Adrenal gland (tissue), 12 donors: ENCODE results near the gene NIPBL. TPM values are rescaled to one million over a fixed set of nuclear protein-coding genes. Genes with fewer than 3 reads are reported as not detected.
"Not testable (repeated sequence)": the region's sequence is repeated elsewhere in the genome, so short reads cannot be mapped to it uniquely, and the experiment has no call there.

Experiments used
- DNase-seq, 7 donors: peaks; one replicate each; pipeline ENCODE4 v3.0.0-alpha.2; 2019 to 2020
- H3K27ac ChIP-seq, 5 donors: fragments of 200-600 bp; sonication (generic) in 4 of 5; 1 replicate in 3 of 5; 2 replicates in 2 of 5; pipeline versions ENCODE4 v1.5.1 to v1.8.0; 2016 to 2020; ENCODE audit warnings: mild to moderate bottlenecking in 1 of 5
- H3K27me3 ChIP-seq: fragments of 200-600 bp; 2 replicates; pipeline ENCODE4 v1.8.0; 2021
- H3K36me3 ChIP-seq, 2 donors: fragments of 200-600 bp; replicated peaks in 1 of 2; 1 replicate in 1 of 2; 2 replicates in 1 of 2; pipeline versions ENCODE4 v1.5.1 to v1.8.0; 2018 to 2022
- H3K4me1 ChIP-seq, 2 donors: fragments of 200-600 bp; replicated peaks in 1 of 2; 1 replicate in 1 of 2; 2 replicates in 1 of 2; pipeline versions ENCODE4 v1.5.1 to v1.8.0; 2018 to 2021
- H3K4me3 ChIP-seq, 4 donors: fragments of 200-600 bp; sonication (generic) in 3 of 4; one replicate each; pipeline ENCODE4 v1.5.1; 2016 to 2018
- H3K9me3 ChIP-seq, 3 donors: fragments of 200-600 bp; sonication (generic) in 1 of 3; replicated peaks in 1 of 3; 1 replicate in 2 of 3; 2 replicates in 1 of 3; pipeline versions ENCODE4 v1.5.1 to v1.8.0; 2016 to 2021
- CTCF ChIP-seq, 6 experiments: fragments of 450-650 bp in 4 of 6; fragments of 200-600 bp in 2 of 6; sonication (generic) in 1 of 6; IDR thresholded peaks; 1 replicate in 5 of 6; 2 replicates in 1 of 6; pipeline versions ENCODE4 v1.5.1 to v1.8.0; 2016 to 2021; ENCODE audit warnings: antibody characterized with exemption in 6 of 6, mild to moderate bottlenecking in 2 of 6, moderate library complexity in 1 of 6
- POLR2A ChIP-seq, 2 donors: fragments of 450-650 bp; IDR thresholded peaks; one replicate each; pipeline ENCODE4 v1.6.1; 2017; ENCODE audit warnings: antibody characterized with exemption in 2 of 2, mild to moderate bottlenecking in 2 of 2, moderate library complexity in 1 of 2
- WGBS, 4 donors: extraction: QIAGEN DNeasy Blood & Tissue Kit in 2 of 4; methylation state at CpG; one replicate each; pipeline versions ENCODE4 v1.1.5 to v1.1.7; 2013 to 2017; 5-methylcytosine and 5-hydroxymethylcytosine counted together
- intact Hi-C, 2 donors: fragments of 100-400 bp; cut with DNase I; formaldehyde crosslinking; loops; one replicate each; pipeline versions ENCODE4 v1.14.1 to v1.15.0; 2022 to 2023
- polyA plus RNA-seq, 3 donors: library from polyadenylated mRNA; stranded (reverse); fragments of 200-250 nt in 2 of 3; fragments of 350-450 nt in 1 of 3; fragmentation: Illumina TruSeq in 1 of 3; extraction: RNeasy Lipid Tissue Mini Kit (QIAGEN cat#74804) in 1 of 3; gene quantifications; one replicate each; pipeline ENCODE4 v1.2.3, GENCODE V29; 2013 to 2014
- total RNA-seq, 9 donors: library from RNA; depleted of rRNA in 4 of 9; stranded (reverse); fragments of >200 nt in 4 of 9; fragments of 120-200 nt in 1 of 9; fragmentation: NEBNext Ultra II Directional in 1 of 9; extraction: Animal tissue kit (Norgen Biotek cat#: 25700) in 1 of 9; gene quantifications; one replicate each; pipeline versions ENCODE4 v1.1.0 to v1.2.4, GENCODE V29; 2013 to 2023
- donor health status: healthy with polysubstance abuse.
- donor health status: Bipolar disorder and iron deficiency.
- donor health status: DM: yes; HTN: yes; CAD: no.
- donor health status: DM: no; HTN: no; CAD: no.
- donor health status: DM: no; HTN: no; CAD: no.
- donor health status: DM: yes; HTN: yes; CAD: no.

The NIPBL gene
- total and polyA plus RNA-seq, 12 donors, result 15.7 to 54.5 (median 41.9) TPM

DNA sequence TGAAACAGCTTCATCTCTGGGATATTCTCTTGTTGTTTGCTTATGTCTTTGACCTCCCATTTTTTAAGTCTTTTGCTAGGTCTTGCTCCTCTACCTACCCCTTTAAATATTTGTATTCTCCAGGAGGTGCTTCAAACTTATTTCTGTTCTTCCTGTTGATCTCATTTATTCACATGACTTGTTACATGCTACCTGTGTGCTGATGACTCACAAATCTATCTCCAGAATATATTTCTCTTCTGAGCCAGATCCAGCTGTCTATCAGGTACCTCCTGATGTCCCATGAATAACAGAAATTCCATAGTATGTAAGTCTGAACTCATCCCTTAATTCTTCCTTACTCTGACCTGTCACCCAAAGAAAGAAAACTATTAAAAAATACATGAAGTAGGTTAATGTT is 11.0 kb downstream of the NIPBL start:
- H3K36me3 ChIP-seq, result no peaks in the 10 kb centered on the region
- DNase-seq, result no peak
- H3K4me3 ChIP-seq, result no peak overlapping the region
- intact Hi-C loops, result no loop called here
- no peaks in the 10 kb centered on the region for H3K27me3 ChIP-seq
- H3K9me3 ChIP-seq, result no peaks in the 10 kb centered on the region
- peaks cover 0 to 45% of the 10 kb centered on the region in 2 donors for H3K4me1 ChIP-seq
- TF ChIP-seq CTCF (IDR thresholded peaks at IDR 0.05) (no peak), POLR2A (IDR thresholded peaks at IDR 0.05) (no peak)
- H3K27ac ChIP-seq, result no peak overlapping the region

DNA sequence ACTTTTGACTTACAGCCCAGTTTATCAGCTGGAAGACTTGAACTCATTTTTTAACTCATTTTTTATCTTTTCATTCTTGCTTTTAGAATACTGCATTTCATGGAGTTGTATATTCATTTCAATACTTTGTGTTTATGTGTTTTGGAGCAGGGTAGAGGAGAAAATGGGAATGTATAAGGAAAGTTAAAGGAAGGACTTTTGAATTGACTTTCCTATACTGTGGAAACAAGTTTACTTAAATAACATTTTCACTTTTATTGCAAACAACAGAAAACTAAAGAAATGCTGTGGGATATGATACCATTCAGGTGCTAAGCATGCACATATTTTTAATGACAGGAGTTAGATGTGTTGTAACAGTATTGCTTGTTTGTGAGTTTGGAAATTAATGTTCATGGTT is 11.7 kb downstream of the NIPBL start:
- Histone ChIP-seq H3K27ac (no peak overlapping the region), H3K9me3 (no peaks in the 10 kb centered on the region), H3K4me1 (peaks cover 0 to 37% of the 10 kb centered on the region in 2 donors), H3K27me3 (no peaks in the 10 kb centered on the region), H3K4me3 (no peak overlapping the region), H3K36me3 (no peaks in the 10 kb centered on the region)
- intact Hi-C loops, result no loop called here
- TF ChIP-seq POLR2A (IDR thresholded peaks at IDR 0.05) (no peak), CTCF (IDR thresholded peaks at IDR 0.05) (no peak)
- DNase-seq, result no peak

DNA sequence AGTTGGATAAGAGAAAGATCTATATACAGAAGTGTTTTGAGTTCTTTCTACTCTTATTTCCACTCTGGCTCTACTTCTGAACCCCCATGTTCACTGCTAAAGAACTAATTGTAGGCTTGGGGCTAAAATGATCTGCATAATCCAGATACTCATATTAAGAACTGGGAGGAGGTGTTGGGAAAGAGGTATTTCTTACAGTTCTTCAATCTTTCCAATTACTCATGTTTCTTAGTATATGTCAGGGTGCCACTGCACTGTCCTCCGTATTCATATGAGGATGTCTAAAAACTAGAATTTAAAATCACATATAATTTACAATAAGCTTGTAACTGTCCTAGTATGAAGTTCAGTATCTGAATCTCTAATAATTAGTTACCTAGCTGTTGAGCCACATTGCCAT is 12.7 kb downstream of the NIPBL start:
- Histone ChIP-seq H3K4me3 (no peak overlapping the region), H3K27ac (no peak overlapping the region), H3K4me1 (peaks cover 0 to 27% of the 10 kb centered on the region in 2 donors), H3K9me3 (no peaks in the 10 kb centered on the region), H3K36me3 (no peaks in the 10 kb centered on the region), H3K27me3 (no peaks in the 10 kb centered on the region)
- intact Hi-C loops, result no loop called here
- TF ChIP-seq CTCF (IDR thresholded peaks at IDR 0.05) (no peak), POLR2A (IDR thresholded peaks at IDR 0.05) (no peak)
- DNase-seq, result no peak
- 89 to 100% (median 94%) methylated on average over 1 of the region's 1 CpG for WGBS, 4 donors

GRCh38 chr5:36891266-36891665 is 14.7 kb downstream of the NIPBL start:
- H3K4me3 ChIP-seq, result no peak overlapping the region
- TF ChIP-seq CTCF (IDR thresholded peaks at IDR 0.05), result no peak
- no peak for TF ChIP-seq POLR2A (IDR thresholded peaks at IDR 0.05)
- intact Hi-C loops, result no loop called here
- H3K36me3 ChIP-seq, result no peaks in the 10 kb centered on the region
- H3K27me3 ChIP-seq, result no peaks in the 10 kb centered on the region
- peaks cover 0 to 35% of the 10 kb centered on the region in 2 donors for H3K4me1 ChIP-seq
- DNase-seq, result no peak
- WGBS, 4 donors, result 91 to 100% (median 98%) methylated on average over 1 of the region's 1 CpG
- no peak overlapping the region for H3K27ac ChIP-seq
- no peaks in the 10 kb centered on the region for H3K9me3 ChIP-seq

- H3K4me3 ChIP-seq, H3K27ac ChIP-seq, H3K9me3 ChIP-seq, DNase-seq, intact Hi-C loops, H3K27me3 ChIP-seq, H3K36me3 ChIP-seq: not testable (repeated sequence)
- WGBS, 4 donors, result 83 to 100% (median 95%) methylated on average over 2 to 4 of the region's 6 CpGs
- peaks cover 0 to 29% of the 10 kb centered on the region in 2 donors for H3K4me1 ChIP-seq
Measured at GRCh38 chr5:36892085-36892830, 15.7 kb downstream of the NIPBL start.
